HG03354 (cell line): ENCODE measurements around the gene DIS3L2.

Experiments
- ATAC-seq: cut with Tn5 transposase; IDR thresholded peaks from one replicate; pipeline ENCODE4 v1.9.1; 2021; ENCODE audit warnings: mild to moderate bottlenecking; ENCODE audit not compliant: unreplicated experiment, poor library complexity, severe bottlenecking

DIS3L2 gene

GRCh38 chr2:232238108-232238507 is 276.6 kb downstream of the DIS3L2 start:
- ATAC-seq = no peak

DNA sequence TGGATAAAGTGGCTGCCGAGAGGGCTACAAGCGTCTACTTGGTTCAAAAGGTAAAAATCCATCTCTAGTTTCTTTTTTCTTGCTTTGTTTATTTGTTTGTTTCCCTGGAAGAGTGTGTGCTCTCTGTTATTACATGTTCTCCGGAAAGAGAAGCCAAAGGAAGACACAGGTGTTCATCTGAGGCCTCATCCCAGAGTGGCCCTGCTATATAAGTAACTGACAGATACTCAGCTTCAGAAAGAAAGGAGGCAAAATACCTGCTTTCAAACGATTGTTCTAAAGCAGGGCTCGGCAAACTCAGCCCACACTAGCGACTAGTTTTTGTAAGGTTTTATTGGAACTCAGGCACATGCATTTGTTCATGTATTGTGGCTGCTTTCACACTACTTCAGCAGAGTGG is 277.1 kb downstream of the DIS3L2 start:
- ATAC-seq = no peak

- no peak for ATAC-seq
Observed at GRCh38 chr2:232239951-232240681, 278.6 kb downstream of the DIS3L2 start.

- ATAC-seq = no peak
Observed at GRCh38 chr2:232240906-232241305, 279.4 kb downstream of the DIS3L2 start.

GRCh38 chr2:232242316-232242715 is 280.8 kb downstream of the DIS3L2 start:
- no peak for ATAC-seq

DNA sequence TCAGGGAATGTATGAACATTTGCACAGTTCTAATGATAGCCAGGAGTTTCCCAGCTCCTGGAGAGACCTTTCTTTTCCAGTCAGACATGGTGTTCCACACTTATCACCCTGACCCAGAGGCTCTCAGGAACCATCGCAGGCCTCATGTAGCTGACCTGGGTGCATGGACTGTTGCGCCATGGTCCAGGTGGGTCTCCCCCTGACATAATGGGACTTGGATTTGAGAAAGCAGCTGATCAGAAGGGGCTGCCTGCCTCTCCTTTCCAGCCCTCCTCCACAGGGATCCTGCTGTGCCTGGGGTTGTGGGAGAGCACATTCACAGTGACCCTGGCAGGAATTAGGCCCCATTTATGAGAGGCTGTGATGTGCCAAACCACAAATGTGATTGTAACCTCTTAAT is 283.6 kb downstream of the DIS3L2 start:
- no peak for ATAC-seq

DNA sequence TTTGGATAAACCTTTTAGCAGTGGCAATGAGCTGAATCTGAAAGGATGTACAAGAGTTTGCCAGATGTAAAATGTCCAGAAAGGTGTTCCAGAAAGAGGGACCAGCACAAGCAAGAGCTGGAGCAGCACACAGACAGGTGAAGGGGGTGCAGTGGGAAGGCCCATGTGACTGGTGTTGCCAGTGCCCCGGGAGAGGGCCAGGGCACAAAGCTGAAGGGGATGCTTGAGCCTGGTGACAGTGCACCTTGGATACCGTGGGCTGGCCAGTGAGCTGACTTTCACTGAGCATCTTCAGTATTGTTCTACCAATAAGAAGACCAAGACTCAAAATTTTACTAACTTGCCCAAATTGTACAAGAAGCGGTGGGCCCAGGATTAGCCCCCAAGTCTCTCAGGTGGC is 284.7 kb downstream of the DIS3L2 start:
- ATAC-seq = no peak

GRCh38 chr2:232249096-232249495 is 287.6 kb downstream of the DIS3L2 start:
- no peak for ATAC-seq

- no peak for ATAC-seq
Observed at GRCh38 chr2:232250246-232251175, 289.0 kb downstream of the DIS3L2 start.

DNA sequence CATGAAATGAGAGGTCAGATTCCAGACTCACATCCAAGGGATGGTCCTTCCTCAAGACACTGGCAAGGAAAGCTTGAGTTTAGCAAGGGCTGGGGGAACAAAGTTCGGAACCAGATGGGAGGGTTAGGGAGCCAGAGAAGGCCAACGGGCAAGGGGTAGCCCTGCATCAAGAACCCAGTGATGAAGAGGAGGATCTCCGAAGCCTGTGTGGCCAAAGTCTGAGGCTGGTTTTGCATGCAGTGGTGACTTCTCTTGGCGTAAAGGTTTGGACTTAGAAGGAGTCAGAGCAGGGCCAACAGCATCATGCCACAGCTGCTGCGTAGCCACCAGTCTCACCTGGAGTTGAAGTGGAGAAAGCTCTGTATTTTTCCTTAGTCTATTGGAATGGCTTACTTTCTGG is 293.5 kb downstream of the DIS3L2 start:
- no peak for ATAC-seq

GRCh38 chr2:232260075-232260474 is 298.6 kb downstream of the DIS3L2 start:
- ATAC-seq = no peak

- ATAC-seq = no peak
Observed at GRCh38 chr2:232261776-232262175, 300.3 kb downstream of the DIS3L2 start.

DNA sequence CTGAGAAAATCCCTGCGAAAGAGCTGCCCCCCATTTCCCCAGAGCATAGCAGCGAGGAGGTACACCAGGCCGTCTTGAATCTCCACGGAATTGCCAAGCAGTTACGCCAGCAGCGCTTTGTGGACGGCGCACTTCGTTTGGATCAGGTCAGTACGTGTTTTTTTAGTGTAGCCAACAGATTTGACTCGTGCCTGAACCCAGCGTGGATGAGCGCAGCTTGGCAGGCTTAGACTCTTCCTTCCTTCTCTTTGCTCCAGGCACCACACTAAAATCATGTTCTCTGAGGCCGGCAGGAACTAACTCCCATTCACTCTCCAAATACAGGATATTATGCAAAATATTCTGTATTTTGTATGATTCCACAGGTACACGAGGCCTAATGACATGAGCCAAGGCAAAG is 301.8 kb downstream of the DIS3L2 start:
- no peak for ATAC-seq

GRCh38 chr2:232264081-232264480 is 302.6 kb downstream of the DIS3L2 start:
- ATAC-seq = no peak

DNA sequence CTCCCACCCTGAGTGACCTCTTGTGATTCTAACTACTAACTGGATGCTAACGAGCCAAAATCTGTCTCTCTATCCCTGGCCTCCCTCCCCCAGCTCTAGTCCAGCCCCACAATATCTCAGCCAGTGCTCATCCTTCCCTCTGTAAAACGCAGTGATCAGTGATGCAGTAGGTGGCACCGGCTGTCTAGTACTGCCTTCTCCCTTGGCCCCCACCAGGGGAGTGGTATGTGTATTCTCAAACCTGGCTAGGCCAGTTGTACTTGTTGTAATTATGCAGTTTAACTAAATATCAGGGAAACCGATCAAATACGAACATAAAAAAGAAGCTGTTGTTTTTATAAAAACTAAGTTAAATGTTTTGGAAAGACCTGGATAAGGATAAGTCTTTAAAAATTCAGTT is 303.8 kb downstream of the DIS3L2 start:
- no peak for ATAC-seq

DNA sequence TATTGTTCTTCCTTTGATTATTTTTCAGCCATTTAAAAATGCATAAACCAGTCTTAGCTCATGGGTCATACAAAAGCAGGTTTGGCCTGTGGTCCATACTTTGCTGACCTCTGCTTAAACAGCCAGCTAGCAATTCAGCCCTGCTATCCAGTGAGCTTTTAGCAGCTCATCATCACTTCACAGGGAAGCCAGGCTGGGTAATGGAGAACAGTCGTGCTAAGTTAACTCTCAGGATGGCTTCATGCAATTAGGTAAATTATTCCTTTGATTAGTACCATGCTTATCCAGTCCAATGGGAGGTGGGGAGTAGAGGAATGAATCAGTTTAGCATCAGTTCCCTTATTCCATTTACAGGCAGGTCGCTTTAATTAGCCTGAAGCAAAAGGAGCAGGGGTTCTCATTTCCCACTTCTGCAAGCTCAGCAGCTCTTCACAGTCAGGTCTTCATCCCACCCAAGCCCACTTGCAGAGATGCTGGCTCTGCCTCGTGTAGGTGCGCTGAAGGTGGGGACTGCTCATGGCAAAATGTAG is 307.2 kb downstream of the DIS3L2 start:
- no peak for ATAC-seq

DNA sequence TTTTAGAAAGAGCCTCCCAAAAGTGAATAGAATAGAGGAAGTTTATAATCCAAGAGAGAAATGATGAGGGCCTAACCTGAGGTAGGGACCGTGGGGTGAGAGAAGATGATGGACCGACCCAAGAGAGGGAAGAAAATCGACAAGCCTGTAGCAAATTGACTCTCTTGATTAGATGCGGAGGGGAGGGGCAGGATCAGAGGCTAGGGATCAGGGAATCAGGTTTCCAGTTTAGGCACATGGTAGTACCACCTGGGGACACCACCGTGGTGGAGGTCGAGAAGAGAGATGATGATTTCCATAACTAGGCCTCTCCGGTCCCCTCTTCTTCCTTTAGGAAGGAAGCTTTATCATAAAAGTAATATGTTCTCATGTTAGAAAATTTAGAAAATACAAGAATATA is 308.4 kb downstream of the DIS3L2 start:
- no peak for ATAC-seq

DNA sequence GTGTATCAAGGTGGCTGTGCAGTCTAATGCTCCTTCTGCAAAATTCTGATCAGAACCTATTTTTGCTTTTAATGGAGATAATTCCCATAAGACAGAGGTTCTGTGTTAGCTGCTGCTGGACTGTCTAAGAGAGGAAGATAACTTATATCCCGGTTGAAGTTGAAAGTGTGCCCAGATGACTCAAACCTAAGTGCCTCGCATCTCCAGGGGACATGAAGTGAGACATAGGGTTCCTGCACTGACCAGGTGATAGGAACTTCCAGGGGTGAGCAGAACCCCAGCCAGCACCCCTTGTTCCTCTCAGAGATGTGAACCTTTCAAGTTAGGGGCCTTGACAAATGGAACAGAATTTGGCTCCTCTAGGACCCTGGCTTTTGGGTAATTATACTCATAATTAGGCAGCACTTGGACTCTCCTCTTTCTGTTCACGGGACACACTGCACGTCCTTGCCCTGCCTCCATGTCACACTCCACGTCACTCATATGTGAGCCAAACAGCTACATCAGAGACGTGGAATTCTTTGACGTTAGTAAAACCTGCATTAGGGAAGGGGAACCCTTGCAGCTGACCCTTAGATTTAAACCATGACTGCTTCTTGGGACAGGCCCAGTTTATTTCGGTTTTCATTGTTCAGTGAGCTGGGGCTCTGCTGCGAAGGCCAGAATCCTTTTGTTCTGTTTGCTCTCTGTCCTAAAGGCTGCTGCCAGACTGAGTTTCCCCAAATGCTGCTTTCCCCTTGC is 312.6 kb downstream of the DIS3L2 start:
- ATAC-seq = no peak

GRCh38 chr2:232275670-232276069 is 314.2 kb downstream of the DIS3L2 start:
- peak; percentile 74 for ATAC-seq

DNA sequence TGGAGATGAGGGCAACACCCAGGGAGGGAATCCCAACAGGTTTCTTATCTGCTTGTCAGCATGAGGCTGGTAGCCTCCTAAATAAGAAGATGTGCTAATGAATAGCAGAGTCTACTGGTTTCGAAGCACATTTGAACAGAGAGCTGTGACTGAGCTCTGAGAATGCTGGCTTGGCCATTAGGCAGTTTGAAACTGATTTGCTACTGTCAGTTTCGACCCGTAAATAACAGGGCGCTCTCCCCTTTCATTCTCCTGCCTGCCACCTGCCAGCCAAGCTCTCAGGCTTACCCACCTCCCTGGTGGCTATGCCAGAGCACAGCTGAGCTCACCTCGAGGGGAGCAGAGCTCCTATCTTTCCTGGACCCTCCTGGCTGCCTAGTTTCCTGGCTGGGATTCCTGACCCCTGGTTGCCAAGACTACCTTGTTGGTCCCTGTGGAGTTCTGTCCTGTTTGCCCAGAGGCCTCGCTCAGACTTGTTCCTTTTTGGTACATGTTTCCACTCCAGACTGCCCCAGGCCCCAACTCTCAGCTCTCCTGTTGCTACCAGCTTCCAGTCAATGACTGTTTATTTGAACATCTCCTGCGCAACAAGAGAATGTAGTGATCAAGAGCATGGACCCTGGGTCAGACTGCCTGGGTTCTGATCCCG is 314.7 kb downstream of the DIS3L2 start:
- ATAC-seq = peak; percentile 77
